Kidney epithelial cell (primary cell): ENCODE results near the gene KCNG2. TPM values are rescaled to one million over a fixed set of nuclear protein-coding genes. Genes with fewer than 3 reads are reported as not detected.

ENCODE experiments used
- DNase-seq: peaks from one replicate; pipeline ENCODE4 v3.0.0-alpha.2; 2010; ENCODE audit warnings: low read depth
- H3K27me3 ChIP-seq: 2 replicates; pipeline ENCODE4 v1.6.0; 2011; ENCODE audit warnings: low read length; ENCODE audit not compliant: control insufficient read depth, insufficient read depth
- H3K36me3 ChIP-seq: 2 replicates; pipeline ENCODE4 v1.5.1; 2011; ENCODE audit warnings: low read length; ENCODE audit not compliant: control insufficient read depth, insufficient read depth
- H3K4me3 ChIP-seq: 2 replicates; pipeline ENCODE4 v1.5.1; 2011; ENCODE audit warnings: low read depth, mild to moderate bottlenecking, control low read depth, low read length
- total RNA-seq: library from RNA; depleted of rRNA; stranded (reverse); fragments of >200 nt; gene quantifications from 2 replicates; pipeline ENCODE4 v1.2.3, GENCODE V29; 2015
- TF ChIP-seq, protein P1 (sequence below): IDR thresholded peaks from 2 replicates; pipeline ENCODE4 v1.5.1; 2011; ENCODE audit warnings: mild to moderate bottlenecking, moderate library complexity, low read length, control low read depth, inconsistent platforms; ENCODE audit not compliant: insufficient read depth, poor library complexity, severe bottlenecking

Gene KCNG2
- total RNA-seq, 1 donor from 2014 or later: not detected

DNA sequence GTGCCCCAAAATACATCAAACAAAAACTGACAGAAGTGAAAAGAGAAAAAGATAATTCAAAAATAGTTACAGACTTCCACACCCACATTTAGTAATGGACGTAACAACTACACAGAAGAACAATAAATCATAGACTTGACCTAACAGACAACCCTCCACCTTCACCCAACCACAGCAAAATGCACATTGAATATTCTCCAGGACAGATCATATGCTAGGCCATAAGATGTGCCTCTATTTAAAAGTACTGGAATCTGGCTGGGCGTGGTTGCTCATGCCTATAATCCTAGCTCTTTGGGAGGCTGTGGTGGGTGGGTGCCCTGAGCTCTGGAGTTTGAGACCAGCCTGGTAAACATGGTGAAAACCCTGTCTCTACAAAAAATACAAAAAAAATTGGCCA is 133.7 kb downstream of the KCNG2 start:
- TF ChIP-seq, protein P1, sequence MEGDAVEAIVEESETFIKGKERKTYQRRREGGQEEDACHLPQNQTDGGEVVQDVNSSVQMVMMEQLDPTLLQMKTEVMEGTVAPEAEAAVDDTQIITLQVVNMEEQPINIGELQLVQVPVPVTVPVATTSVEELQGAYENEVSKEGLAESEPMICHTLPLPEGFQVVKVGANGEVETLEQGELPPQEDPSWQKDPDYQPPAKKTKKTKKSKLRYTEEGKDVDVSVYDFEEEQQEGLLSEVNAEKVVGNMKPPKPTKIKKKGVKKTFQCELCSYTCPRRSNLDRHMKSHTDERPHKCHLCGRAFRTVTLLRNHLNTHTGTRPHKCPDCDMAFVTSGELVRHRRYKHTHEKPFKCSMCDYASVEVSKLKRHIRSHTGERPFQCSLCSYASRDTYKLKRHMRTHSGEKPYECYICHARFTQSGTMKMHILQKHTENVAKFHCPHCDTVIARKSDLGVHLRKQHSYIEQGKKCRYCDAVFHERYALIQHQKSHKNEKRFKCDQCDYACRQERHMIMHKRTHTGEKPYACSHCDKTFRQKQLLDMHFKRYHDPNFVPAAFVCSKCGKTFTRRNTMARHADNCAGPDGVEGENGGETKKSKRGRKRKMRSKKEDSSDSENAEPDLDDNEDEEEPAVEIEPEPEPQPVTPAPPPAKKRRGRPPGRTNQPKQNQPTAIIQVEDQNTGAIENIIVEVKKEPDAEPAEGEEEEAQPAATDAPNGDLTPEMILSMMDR: no peak
- peaks cover 1% of the 10 kb centered on the region for H3K36me3 ChIP-seq

DNA sequence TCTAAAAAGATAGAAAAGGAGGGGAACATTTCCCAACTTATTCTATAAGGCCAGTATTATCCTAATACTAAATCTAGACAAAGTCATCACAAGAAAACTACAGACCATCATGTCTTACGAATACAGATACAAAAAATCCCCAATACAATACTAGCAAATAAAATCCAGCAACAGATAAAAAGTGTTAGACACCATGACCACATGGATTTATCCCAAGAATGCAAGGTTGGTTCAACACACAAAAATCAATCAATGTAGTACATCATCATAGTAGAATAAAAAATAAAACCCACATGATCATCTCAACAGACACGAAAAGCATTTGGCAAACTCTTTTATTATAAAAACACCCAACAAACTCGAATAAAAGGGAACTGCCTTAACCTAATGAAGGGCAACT is 135.2 kb downstream of the KCNG2 start:
- H3K27me3 ChIP-seq: no peaks in the 10 kb centered on the region
- no peak overlapping the region for H3K4me3 ChIP-seq
- peaks cover 1% of the 10 kb centered on the region for H3K36me3 ChIP-seq
- TF ChIP-seq, protein P1: no peak
- no peak for DNase-seq

More for the DNA sequence above, 133.7 kb downstream of the KCNG2 start:
- Histone ChIP-seq H3K4me3 (no peak overlapping the region), H3K27me3 (no peaks in the 10 kb centered on the region)
- no peak for DNase-seq

DNA sequence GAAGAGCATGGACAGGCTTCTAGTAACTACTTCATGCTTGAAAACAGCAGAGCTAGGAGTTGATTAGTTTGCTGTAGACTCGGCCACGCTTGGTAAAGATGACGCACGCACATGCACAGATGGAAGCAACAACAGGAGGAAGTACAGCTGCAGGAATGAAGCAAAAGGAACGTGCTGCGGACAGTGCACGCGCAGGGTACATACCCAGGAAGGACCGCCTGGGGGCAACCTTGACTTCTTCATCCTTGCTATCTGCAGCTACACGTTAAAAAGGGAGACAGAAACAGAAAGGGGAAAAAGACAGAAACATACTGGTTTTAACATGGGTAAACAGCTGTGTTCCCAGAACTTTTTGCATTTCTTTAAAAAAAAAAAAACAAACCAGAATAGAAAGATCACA is 136.0 kb downstream of the KCNG2 start:
- no peak for DNase-seq
- H3K36me3 ChIP-seq: peaks cover 1% of the 10 kb centered on the region
- H3K27me3 ChIP-seq: no peaks in the 10 kb centered on the region
- H3K4me3 ChIP-seq: no peak overlapping the region
- TF ChIP-seq, protein P1: no peak

DNA sequence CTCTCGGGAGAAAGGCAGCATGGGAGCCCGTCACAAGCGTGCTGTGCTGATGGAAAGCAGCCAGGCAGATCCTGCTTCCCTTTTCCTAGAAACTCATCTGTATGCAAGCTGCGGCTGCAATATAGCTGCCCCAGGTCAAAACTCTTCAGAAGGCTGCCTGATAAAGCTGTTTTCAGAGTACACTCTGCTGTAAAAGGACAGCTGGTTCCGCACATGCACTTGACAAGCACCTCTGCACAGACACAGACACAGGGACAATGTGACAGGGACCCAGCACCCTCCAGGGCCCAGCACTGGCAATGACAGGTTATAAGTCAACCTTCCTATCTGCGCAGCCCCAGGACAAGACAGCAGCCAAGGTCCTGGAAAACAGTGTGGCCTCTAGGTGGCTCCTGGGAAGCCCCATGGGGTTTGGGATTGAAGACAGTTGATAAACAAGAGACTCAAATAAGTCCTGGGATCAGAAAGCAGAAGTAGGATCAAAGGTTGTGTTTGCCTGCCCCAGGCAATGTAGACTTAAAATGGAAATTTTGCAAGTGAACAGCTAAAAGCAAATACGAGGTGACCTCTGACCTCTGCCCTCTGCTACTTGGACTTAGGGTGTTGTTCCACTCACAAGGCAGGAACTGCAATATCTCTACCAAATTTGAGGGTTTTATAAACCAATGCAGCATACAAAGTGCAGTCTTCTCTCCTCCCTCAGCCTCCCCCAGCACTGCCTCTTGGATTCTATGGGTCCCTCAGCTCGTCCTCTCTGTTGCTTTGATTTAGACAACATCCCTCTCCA is 136.8 kb downstream of the KCNG2 start:
- Histone ChIP-seq H3K27me3 (no peaks in the 10 kb centered on the region), H3K4me3 (no peak overlapping the region), H3K36me3 (peaks cover 1% of the 10 kb centered on the region)
- TF ChIP-seq, protein P1: no peak
- no peak for DNase-seq

DNA sequence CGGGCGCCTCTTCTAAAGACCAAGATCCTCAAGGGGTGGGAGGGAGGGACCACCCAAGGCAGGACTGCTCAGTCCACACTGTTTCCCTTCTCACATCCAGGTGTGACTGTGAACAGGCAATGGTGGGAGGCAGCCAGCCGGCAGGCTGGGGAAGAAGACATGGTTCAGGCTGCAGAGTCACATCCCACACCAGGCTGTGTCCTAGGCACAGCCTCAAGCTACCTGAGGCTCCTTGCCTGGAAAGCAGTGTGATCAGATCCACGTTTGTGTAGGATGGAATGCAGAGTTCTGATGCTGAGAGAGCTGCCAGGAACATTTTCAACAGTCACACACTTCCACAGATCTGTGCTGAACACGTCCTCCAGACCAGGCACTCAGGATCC is 137.4 kb downstream of the KCNG2 start:
- Histone ChIP-seq H3K4me3 (no peak overlapping the region), H3K27me3 (no peaks in the 10 kb centered on the region), H3K36me3 (peaks cover 1% of the 10 kb centered on the region)
- TF ChIP-seq, protein P1: no peak
- no peak for DNase-seq

DNA sequence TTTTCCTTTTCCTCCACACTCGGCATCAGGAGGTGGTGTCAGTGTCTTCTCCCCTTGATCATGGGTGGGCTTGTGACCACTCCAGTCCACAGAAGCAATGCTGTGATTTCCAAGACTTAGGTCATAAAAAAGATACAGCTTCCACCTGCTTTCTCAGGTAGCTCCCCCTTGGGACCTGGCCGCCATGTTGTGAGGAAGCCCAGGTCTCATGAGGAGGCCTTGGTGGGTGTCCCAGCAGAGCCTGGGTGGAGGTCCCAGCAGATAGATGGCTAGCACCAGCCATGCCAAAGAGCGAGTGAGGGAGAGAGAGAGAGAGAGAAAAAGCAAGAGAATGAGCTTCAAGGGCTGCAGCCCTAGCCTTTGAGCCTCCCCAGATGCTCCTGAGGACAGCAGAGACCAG is 137.8 kb downstream of the KCNG2 start:
- no peaks in the 10 kb centered on the region for H3K27me3 ChIP-seq
- peaks cover 1% of the 10 kb centered on the region for H3K36me3 ChIP-seq
- no peak for DNase-seq
- H3K4me3 ChIP-seq: no peak overlapping the region
- TF ChIP-seq, protein P1: no peak
